HepG2 (cell line): Measurements from ENCODE around the gene SLC5A12. TPM values are rescaled to one million over a fixed set of nuclear protein-coding genes. Genes with fewer than 3 reads are reported as not detected.

Source experiments
- ATAC-seq: fragments of 200-7000 bp; cut with Tn5 transposase; 3 replicates; pipeline ENCODE4 v1.9.1; 2020; ENCODE audit warnings: mild to moderate bottlenecking, moderate library complexity
- BruUV-seq: library from RNA; stranded (reverse); fragments of 400-500 nt; replicated peaks from 2 replicates; lab custom pipeline; 2021; lab: Mats Ljungman, UMichigan
- CTCF ChIA-PET: fragments of 300-600 bp; formaldehyde crosslinking; extraction: SDS; loops from one replicate; lab custom pipeline; 2021; ENCODE audit warnings: low total read pairs, inconsistent platforms, low intra/inter-chr PET ratio; lab: Yijun Ruan, JAX
- POLR2A ChIA-PET: fragments of 350-600 bp; sonication (Branson Sonifier 250); formaldehyde crosslinking; loops from one replicate; lab custom pipeline; 2020; ENCODE audit warnings: antibody characterized with exemption, inconsistent platforms; lab: Yijun Ruan, JAX
- DNase-seq: peaks from one replicate; pipeline ENCODE4 v3.0.0-alpha.2; 2015; ENCODE audit warnings: low spot score
- FAIRE-seq: peaks from 3 replicates; lab custom pipeline; 2011; peaks lifted over from hg19 to GRCh38; lab: Jason Lieb, UNC
- H2AFZ ChIP-seq: one replicate; pipeline ENCODE4 v1.6.1; 2011; ENCODE audit warnings: low read length, inconsistent platforms
- H3K27ac ChIP-seq: fragments of 300-600 bp; 3 replicates; pipeline ENCODE4 v1.8.0; 2011; ENCODE audit warnings: mixed run types, mild to moderate bottlenecking, mixed read lengths, low read length, inconsistent platforms; ENCODE audit not compliant: insufficient read depth; ENCODE audit errors: extremely low read length
- H3K27me3 ChIP-seq, 2 experiments: fragments of 200-600 bp in 1 of 2; 2 replicates in 1 of 2; 3 replicates in 1 of 2; pipeline versions ENCODE4 v1.6.0 to v1.8.0; 2011; ENCODE audit warnings: low read length in 2 of 2, mild to moderate bottlenecking in 2 of 2, moderate library complexity in 2 of 2, inconsistent platforms in 1 of 2; ENCODE audit not compliant: insufficient read depth in 2 of 2, control insufficient read depth in 1 of 2
- H3K36me3 ChIP-seq, 2 experiments: fragments of 200-600 bp in 1 of 2; replicated peaks in 1 of 2; 2 replicates in 1 of 2; 3 replicates in 1 of 2; pipeline versions ENCODE4 v1.5.1 to v1.8.0; 2011; ENCODE audit warnings: low read length in 2 of 2, inconsistent platforms in 1 of 2; ENCODE audit not compliant: insufficient read depth in 2 of 2, control insufficient read depth in 1 of 2
- H3K4me1 ChIP-seq: 2 replicates; pipeline ENCODE4 v1.5.1; 2012; ENCODE audit warnings: low read length, inconsistent platforms; ENCODE audit not compliant: insufficient read depth
- H3K4me2 ChIP-seq: 2 replicates; pipeline ENCODE4 v1.6.0; 2011; ENCODE audit warnings: low read depth, low read length, inconsistent platforms
- H3K4me3 ChIP-seq, 3 experiments: fragments of 200-600 bp in 1 of 3; sonication (generic), shearing (Covaris generic) in 1 of 3; replicated peaks in 1 of 3; 2 replicates each; pipeline ENCODE4 v1.5.1; 2011 to 2016; ENCODE audit warnings: low read length in 3 of 3, inconsistent platforms in 2 of 3, low read depth in 2 of 3, mild to moderate bottlenecking in 2 of 3, control low read depth in 1 of 3, mixed read lengths in 1 of 3; ENCODE audit not compliant: insufficient read depth in 1 of 3
- H3K79me2 ChIP-seq: one replicate; pipeline ENCODE4 v1.6.1; 2011; ENCODE audit warnings: low read length, inconsistent platforms; ENCODE audit not compliant: insufficient read depth
- H3K9ac ChIP-seq: 2 replicates; pipeline ENCODE4 v1.6.0; 2011; ENCODE audit warnings: mild to moderate bottlenecking, low read depth, low read length, inconsistent platforms; ENCODE audit not compliant: insufficient read depth
- H3K9me3 ChIP-seq: 2 replicates; pipeline ENCODE4 v1.5.1; 2012; ENCODE audit warnings: mild to moderate bottlenecking, low read length
- H4K20me1 ChIP-seq: 2 replicates; pipeline ENCODE4 v1.6.0; 2011; ENCODE audit warnings: inconsistent platforms, mild to moderate bottlenecking, low read length, moderate library complexity; ENCODE audit not compliant: insufficient read depth
- CEBPZ ChIP-seq: IDR thresholded peaks from 2 replicates; pipeline ENCODE4 v1.6.1; 2012; ENCODE audit warnings: low read length, improper control_type of control experiment
- ZNF709 ChIP-seq: sonication (generic); formaldehyde crosslinking; IDR thresholded peaks from 2 replicates; pipeline ENCODE4 v1.5.0; 2020; ENCODE audit warnings: mild to moderate bottlenecking, missing genetic modification reagents
- WGBS: methylation state at CpG from one replicate; pipeline ENCODE4 v1.1.6; 2017; ENCODE audit warnings: low lambda C conversion rate; 5-methylcytosine and 5-hydroxymethylcytosine counted together
- in situ Hi-C: cut with HindIII; loops from 2 replicates; pipeline ENCODE4 v1.10.0; 2017; ENCODE audit warnings: low pct_unique_long_range_greater_than_20kb; ENCODE audit not compliant: extremely low pct_ligation_motif_present
- intact Hi-C: fragments of 100-400 bp; cut with micrococcal nuclease; formaldehyde crosslinking; loops from one replicate; pipeline ENCODE4 v1.10.0; 2022; ENCODE audit not compliant: unreplicated experiment
- polyA plus RNA-seq, 8 experiments: library from polyadenylated mRNA; depleted of rRNA in 3 of 8; stranded (reverse) in 7 of 8; unstranded in 1 of 8; fragments of >200 nt; fragmentation: Illumina TruSeq in 4 of 8; extraction: Trizol in 4 of 8; gene quantifications; 2 replicates each; pipeline versions ENCODE4 v1.2.1 to v1.2.3, GENCODE V29; 2011 to 2016; ENCODE audit warnings: low read depth in 4 of 8, missing spikeins in 1 of 8, mixed read lengths in 1 of 8; ENCODE audit not compliant: insufficient read depth in 1 of 8
- total RNA-seq, 5 experiments: library from RNA; depleted of rRNA; stranded (reverse); fragments of >200 nt; fragmentation: Illumina TruSeq; extraction: Trizol; gene quantifications; 2 replicates each; pipeline ENCODE4 v1.2.3, GENCODE V29; 2016; ENCODE audit warnings: low read depth in 1 of 5

Gene SLC5A12
- total and polyA plus RNA-seq, 2 of the 13 experiments (the other 11 are each of a cell fraction or from before 2014, with no cell fraction given) = not detected

GRCh38 chr11:26620282-26621045 lies 101.4 kb downstream of the SLC5A12 start:
- Histone ChIP-seq H2AFZ (no peak overlapping the region), H3K9ac (no peak overlapping the region), H3K27me3 (no peaks in the 10 kb centered on the region), H3K4me3 (no peak overlapping the region), H3K9me3 (no peaks in the 10 kb centered on the region), H3K36me3 (no peaks in the 10 kb centered on the region), H3K27ac (no peak overlapping the region), H4K20me1 (no peaks in the 10 kb centered on the region), H3K79me2 (no peaks in the 10 kb centered on the region), H3K4me1 (no peaks in the 10 kb centered on the region), H3K4me2 (no peak overlapping the region)
- no peak for TF ChIP-seq ZNF709 (CRISPR knock-in tag)
- ChIA-PET CTCF (no interaction called here), POLR2A (no interaction called here)
- FAIRE-seq (no peak), ATAC-seq (no peak), DNase-seq (no peak)
- 2% methylated on average over 1 of the region's 1 CpG for WGBS
- intact Hi-C loops = no loop called here
- no TSS peak for BruUV-seq
- in situ Hi-C loops = no loop called here

- Histone ChIP-seq H3K79me2 (no peaks in the 10 kb centered on the region), H3K9me3 (no peaks in the 10 kb centered on the region), H4K20me1 (no peaks in the 10 kb centered on the region), H3K36me3 (no peaks in the 10 kb centered on the region), H3K4me2 (no peak overlapping the region), H2AFZ (no peak overlapping the region), H3K27ac (no peak overlapping the region), H3K9ac (no peak overlapping the region), H3K27me3 (no peaks in the 10 kb centered on the region), H3K4me3 (no peak overlapping the region), H3K4me1 (no peaks in the 10 kb centered on the region)
- BruUV-seq = no TSS peak
- ATAC-seq (no peak), DNase-seq (no peak), FAIRE-seq (no peak)
- in situ Hi-C loops (no loop called here), intact Hi-C loops (no loop called here)
- 4% methylated on average over 1 of the region's 1 CpG for WGBS
- TF ChIP-seq CEBPZ = no peak
- POLR2A ChIA-PET = no interaction called here
- CTCF ChIA-PET = no interaction called here
These were observed 103.4 kb downstream of the SLC5A12 start for GRCh38 chr11:26618441-26618840.

Other genes starting within 250 kb of the SLC5A12 start
- gene MUC15, start 149.8 kb downstream of the SLC5A12 start, total RNA-seq (2016; rRNA removed; fragmentation: Illumina TruSeq; extraction: Trizol) = 2.8 and 4.5 TPM in 2 replicates
- gene MUC15, start 149.8 kb downstream of the SLC5A12 start, polyA plus RNA-seq (2011; rRNA removed) = 18.0 and 21.6 TPM in 2 replicates